ENCODE data around the gene PNPLA2.

GRCh38 chr11:797296-798092 is 21.2 kb upstream of the PNPLA2 start:
- TF ChIP-seq POLR2AphosphoS5 (IDR thresholded peaks at IDR 0.05; ENCODE audit: borderline replicate concordance, low read depth, low read length) (no peak), EZH2 (IDR thresholded peaks at IDR 0.05) (no peak), FOXP2 (optimal IDR thresholded peaks at IDR 0.05; ENCODE audit: control extremely low read depth, extremely low read length, insufficient read depth) (no peak)
